GM21723 (cell line): ENCODE results near the gene TBC1D9.

Experiments used
- ATAC-seq: cut with Tn5 transposase; IDR thresholded peaks from one replicate; pipeline ENCODE4 v1.9.1; 2021; ENCODE audit warnings: mild to moderate bottlenecking, moderate library complexity; ENCODE audit not compliant: unreplicated experiment

The TBC1D9 gene

GRCh38 chr4:140726776-140727500 lies 29.2 kb downstream of the TBC1D9 start:
- no peak for ATAC-seq

GRCh38 chr4:140725556-140725955 lies 30.6 kb downstream of the TBC1D9 start:
- ATAC-seq, result no peak

GRCh38 chr4:140724760-140725159 lies 31.4 kb downstream of the TBC1D9 start:
- ATAC-seq, result no peak

- peak; percentile 66 for ATAC-seq
Observed at GRCh38 chr4:140720387-140721304, 35.5 kb downstream of the TBC1D9 start.

GRCh38 chr4:140719686-140720085 lies 36.5 kb downstream of the TBC1D9 start:
- peak; percentile 53 for ATAC-seq

GRCh38 chr4:140719022-140719421 lies 37.2 kb downstream of the TBC1D9 start:
- ATAC-seq, result no peak

GRCh38 chr4:140718241-140718952 lies 37.8 kb downstream of the TBC1D9 start:
- no peak for ATAC-seq

- ATAC-seq, result no peak
Observed at GRCh38 chr4:140717313-140717712, 38.9 kb downstream of the TBC1D9 start.

GRCh38 chr4:140715119-140715518 lies 41.1 kb downstream of the TBC1D9 start:
- no peak for ATAC-seq

- ATAC-seq, result no peak
Observed at GRCh38 chr4:140711910-140712309, 44.3 kb downstream of the TBC1D9 start.

- no peak for ATAC-seq
Observed at GRCh38 chr4:140710908-140711622, 45.1 kb downstream of the TBC1D9 start.

- no peak for ATAC-seq
Observed at GRCh38 chr4:140707325-140707724, 48.9 kb downstream of the TBC1D9 start.

GRCh38 chr4:140706665-140707064 lies 49.5 kb downstream of the TBC1D9 start:
- ATAC-seq, result no peak

GRCh38 chr4:140706276-140706625 lies 49.9 kb downstream of the TBC1D9 start:
- no peak for ATAC-seq

- ATAC-seq, result no peak
Observed at GRCh38 chr4:140705625-140706275, 50.4 kb downstream of the TBC1D9 start.

GRCh38 chr4:140704964-140705363 lies 51.2 kb downstream of the TBC1D9 start:
- no peak for ATAC-seq

- ATAC-seq, result no peak
Observed at GRCh38 chr4:140704392-140704960, 51.7 kb downstream of the TBC1D9 start.

GRCh38 chr4:140703463-140703862 lies 52.7 kb downstream of the TBC1D9 start:
- ATAC-seq, result no peak

- ATAC-seq, result no peak
Observed at GRCh38 chr4:140702096-140702757, 54.0 kb downstream of the TBC1D9 start.
